Measurements from ENCODE around the gene CLOCK. TPM values are rescaled to one million over a fixed set of nuclear protein-coding genes. Genes with fewer than 3 reads are reported as not detected.
A peak's percentile ranks its signal among the peaks of the same experiment; 100 is the strongest.

Gene CLOCK
- total RNA-seq, 1 donor from 2014 or later, result 32.9 TPM

GRCh38 chr4:55469979-55470378 is 76.7 kb downstream of the CLOCK start:
- peak; percentile 47 for ATAC-seq

DNA sequence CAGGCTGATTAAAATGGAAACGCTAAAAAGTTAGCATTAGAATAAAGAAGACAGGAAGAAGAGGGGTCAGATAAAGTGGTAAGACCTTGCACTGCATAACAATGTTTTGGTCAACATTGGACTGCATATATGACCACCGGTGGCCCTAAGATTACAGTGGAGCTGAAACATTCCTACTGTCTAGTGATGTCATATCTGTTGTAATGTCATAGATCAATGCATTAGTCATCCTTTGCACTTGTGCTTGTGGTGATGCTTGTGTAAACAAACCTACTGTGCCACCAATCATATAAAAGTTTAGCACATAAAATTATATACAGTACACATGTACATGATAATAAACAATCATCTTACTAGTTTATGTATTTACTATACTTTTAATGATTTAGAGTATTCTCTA is 78.0 kb downstream of the CLOCK start:
- peak; percentile 62 for ATAC-seq

- no peak for ATAC-seq
Observed at GRCh38 chr4:55466001-55466400, 80.7 kb downstream of the CLOCK start.

- no peak for ATAC-seq
Observed at GRCh38 chr4:55458611-55459010, 88.1 kb downstream of the CLOCK start.

- ATAC-seq, result peak; percentile 38
Observed at GRCh38 chr4:55458164-55458563, 88.5 kb downstream of the CLOCK start.

- ATAC-seq, result no peak
Observed at GRCh38 chr4:55450566-55450965, 96.1 kb downstream of the CLOCK start.

DNA sequence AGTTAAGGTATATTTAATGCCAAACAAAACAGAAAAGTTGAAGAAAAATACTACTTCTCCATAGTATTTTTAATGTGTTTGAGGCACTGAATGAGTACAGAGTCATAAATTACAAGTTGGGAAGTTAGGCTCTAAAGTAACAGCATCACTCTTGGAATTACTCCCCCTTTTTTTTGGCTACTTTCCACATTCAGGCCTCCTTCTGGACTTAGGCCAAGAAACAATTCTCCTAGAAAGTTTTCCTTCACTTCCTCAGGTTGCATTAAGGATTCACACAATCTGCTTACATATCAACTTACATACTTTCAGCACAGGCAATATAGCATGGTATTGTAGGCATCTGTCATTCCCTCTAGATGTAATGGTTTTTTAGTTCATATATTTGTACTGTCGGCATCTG is 98.9 kb downstream of the CLOCK start:
- ATAC-seq, result no peak

- no peak for ATAC-seq
Observed at GRCh38 chr4:55447108-55447708, 99.5 kb downstream of the CLOCK start.

- no peak for ATAC-seq
Observed at GRCh38 chr4:55446578-55446922, 100.2 kb downstream of the CLOCK start.

DNA sequence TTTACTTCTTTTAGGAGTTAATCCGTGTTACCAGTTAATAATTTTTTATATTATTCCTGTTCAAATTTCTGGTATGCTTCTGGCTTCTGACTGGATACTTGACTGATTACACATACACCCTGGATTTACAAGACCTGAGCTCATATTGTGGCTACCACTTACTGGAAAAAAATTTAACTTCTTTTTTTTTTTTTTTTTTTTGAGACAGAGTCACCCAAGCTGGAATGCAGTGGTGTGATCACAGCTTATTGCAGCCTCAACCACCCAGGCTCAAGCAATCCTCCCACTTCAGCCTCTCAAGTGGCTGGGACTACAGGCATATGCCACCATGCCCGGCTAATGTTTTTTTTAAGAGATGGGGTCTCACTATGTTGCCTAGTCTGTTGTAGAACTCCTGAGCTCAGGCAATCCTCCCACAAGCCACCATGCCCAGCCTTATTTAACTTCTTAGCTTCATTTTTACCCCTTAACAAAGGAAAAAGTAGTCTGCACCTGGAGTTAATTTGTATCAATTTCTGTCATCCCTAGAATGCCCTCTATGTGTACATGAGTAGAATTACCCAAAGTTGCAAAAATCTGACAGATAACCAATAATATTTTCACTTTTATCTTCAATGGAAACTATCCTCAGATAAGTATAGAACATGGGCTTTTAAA is 100.7 kb downstream of the CLOCK start:
- no peak for ATAC-seq

GRCh38 chr4:55444827-55445226 is 101.9 kb downstream of the CLOCK start:
- ATAC-seq, result peak; percentile 32

DNA sequence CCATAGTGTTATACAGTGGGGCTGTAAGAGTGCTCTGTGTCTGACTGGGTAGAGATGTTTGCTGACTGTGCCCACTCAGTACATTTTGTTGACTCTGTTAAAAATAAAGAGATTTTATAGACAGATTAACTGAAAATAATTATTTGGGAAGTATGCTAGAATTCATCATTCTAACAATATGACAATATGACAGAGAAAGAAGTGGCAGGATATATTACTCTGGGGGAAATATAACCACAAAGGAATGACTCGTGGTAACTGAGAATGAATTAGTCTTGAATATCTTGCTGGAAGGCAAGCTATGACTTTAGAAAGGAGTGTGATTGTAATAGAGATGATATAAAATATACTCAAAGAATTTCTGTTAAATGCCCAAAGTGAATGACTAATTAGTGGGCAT is 104.2 kb downstream of the CLOCK start:
- ATAC-seq, result no peak

DNA sequence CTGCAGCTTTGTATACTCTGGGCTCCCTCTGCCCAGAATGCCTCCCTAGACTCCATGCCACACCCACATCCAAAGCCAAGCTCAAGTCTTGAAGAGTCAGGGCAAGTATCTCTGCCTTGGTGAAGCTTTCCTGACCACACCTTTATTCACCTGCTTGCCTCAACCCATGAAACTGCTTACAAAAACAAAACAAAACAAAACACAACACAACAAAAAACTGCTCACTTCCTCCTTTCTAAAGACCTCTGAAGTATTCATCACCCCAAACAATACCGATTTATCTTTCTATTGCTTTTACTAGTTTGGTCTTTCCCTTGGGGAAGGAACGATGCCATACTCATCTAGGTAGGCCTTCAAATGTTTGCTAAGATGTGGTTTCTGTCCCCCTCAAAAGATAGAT is 105.9 kb downstream of the CLOCK start:
- peak; percentile 51 for ATAC-seq

DNA sequence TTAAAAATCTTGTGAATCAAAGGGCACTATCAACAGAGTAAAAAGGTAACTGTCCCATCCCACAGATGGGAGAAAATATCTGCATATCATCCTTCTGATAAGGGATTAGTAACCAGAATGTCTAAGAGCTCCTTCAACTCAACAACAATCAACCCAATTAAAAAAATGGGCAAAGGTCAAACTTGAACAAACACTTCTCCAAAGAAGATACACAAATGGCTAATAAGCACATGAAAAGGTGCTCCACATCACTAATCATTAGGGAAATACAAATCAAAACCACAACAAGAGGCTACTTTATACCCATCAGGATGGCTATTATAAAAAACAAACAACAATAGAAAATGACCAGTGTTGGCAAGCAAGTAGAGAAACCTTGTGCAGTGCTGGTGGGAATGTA is 107.7 kb downstream of the CLOCK start:
- ATAC-seq, result no peak

DNA sequence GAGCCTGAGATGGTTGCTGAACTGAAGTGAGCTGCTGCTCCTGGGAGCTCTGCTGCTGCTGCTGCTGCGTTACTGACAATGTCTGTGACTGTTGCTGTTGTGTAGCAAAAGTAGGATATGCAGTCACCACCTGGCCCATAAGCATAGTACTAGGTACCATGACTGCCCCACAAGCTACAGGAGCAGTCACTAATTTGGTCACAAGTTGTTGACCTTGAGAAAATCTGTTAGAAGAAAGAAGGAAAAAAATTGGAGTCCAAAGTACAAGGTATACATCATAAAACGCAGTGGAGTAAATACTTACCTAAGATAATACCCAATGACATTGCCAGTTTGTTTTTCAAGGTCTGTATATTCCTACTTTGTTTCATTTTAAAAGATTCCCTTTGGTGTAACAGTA is 108.4 kb downstream of the CLOCK start:
- no peak for ATAC-seq

DNA sequence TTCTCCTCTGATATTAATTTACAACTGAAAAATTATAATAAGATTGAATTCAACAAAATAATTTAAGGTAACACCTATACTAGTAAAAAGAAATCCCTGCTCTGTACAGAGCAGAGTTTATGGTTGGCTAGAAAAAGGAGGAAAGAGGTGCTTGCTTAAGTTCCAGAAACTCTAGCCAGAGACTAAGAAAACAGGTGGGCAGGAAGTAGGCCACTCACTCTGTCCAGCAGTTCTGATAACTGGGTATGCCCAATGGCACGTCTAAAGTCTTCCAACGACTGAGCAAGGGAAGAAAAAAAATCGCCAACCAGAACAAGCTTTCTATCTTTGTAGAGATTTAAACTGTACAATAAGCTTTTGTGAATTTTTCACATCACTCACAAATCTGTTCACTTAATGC is 108.9 kb downstream of the CLOCK start:
- no peak for ATAC-seq

DNA sequence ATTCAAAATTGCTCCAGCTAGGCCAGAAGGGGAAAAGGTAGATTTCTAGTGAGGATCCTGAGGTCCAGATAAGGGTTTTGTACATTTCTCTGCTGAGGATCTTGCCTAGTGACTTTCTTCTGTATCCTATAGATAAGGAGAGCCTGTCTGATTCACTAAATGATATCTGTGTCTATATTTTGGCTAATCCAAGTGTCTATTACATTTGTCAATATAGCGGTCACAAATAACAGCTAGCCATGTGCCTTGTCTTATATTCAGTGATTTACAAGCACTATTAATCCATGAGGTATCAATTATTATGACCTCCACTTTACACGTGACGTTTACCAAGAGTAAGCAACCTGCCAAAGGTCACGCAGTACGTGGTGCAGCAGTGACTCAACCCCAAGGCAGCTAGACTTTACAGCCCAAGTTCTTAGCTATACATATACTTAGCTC is 109.3 kb downstream of the CLOCK start:
- ATAC-seq, result peak; percentile 55

DNA sequence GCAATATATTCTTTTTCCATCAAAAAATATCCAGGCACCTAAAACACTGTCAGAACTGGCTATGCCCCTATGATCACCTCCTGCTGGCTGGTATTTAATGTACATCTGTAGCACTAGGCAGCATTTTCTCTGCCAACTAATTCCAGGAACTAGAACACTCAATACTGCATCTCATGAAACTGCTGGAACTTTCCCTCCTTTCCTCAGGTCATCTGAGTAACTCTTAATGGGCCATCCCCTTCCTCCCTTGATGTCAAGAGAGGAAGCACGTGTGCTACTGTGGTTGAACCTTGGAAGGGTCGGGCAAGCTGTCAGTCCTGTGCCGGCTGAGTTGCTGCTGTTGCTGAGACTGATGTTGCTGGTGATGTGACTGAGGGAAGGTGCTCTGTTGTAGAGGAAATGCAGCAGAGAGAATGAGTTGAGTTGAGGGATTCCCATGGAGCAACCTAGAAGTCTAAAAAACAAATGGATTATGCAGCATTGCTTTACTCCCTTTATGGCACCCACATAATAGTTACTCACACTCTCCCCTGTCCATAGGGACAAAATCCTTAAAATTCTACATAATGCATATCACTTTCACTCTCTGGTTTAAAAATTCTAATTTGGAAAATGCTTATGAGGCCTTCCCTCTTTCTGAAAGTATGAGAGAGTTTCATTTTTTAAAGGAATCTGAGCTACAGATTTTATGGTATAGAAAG is 111.4 kb downstream of the CLOCK start:
- ATAC-seq, result peak; percentile 49

DNA sequence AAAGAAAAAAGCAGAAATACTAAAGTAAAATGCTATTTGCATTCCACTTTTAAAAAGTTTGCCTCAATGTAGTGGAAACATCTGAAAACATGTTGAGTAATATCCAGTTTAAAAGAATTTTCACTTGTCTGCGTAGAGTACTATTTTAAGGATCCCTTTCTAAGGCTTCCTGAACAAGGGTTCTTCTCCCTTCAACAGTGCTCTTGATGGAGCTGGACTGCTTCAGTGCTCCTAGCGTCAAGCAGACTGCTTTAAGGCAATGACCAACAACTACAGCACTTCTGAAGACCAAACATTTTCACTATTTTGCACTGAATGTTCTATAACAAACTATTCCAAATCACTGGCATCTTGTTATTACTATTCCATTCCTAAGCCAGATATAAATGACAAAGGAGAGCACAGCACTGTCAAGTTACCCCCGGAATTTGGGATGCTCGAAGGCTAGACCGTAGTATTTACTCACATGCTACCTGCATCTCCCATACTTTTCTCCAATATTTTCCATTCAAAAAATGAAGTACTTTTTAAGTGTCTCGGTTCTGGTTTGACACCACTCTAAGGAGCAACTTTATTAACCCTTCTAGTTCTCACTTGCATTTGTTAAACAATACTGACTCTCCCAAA is 114.9 kb downstream of the CLOCK start:
- no peak for ATAC-seq

GRCh38 chr4:55424791-55425190 is 121.9 kb downstream of the CLOCK start:
- ATAC-seq, result no peak

- ATAC-seq, result no peak
Observed at GRCh38 chr4:55416176-55416575, 130.5 kb downstream of the CLOCK start.

GRCh38 chr4:55411621-55412020 is 135.1 kb downstream of the CLOCK start:
- peak; percentile 62 for ATAC-seq

DNA sequence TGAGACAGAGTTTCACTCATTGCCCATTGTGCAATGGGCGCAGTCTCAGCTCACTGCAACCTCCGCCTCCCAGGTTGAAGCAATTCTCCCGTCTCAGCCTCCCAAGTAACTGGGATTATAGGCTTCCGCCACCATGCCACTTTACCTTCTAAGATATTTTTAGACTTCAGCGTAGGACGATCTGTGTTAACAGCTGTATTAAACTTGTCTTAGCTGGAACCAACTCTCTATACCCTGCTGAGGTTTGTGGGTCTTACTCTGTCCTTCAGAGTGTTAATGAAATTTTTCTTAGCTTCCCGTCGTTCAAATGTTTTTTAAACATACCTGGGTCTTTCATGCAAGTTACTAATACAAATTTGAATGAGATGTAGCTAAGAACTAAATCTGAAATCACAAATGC is 136.3 kb downstream of the CLOCK start:
- no peak for ATAC-seq

All from esophagus mucosa (tissue), 1 donor.